Astrocyte of the cerebellum (primary cell): ENCODE measurements around the gene KDM3B.

Source experiments
- DNase-seq: peaks from one replicate; pipeline ENCODE4 v3.0.0-alpha.2; 2011; ENCODE audit warnings: low read depth
- H3K4me3 ChIP-seq: 2 replicates; pipeline ENCODE4 v1.5.1; 2011; ENCODE audit warnings: mild to moderate bottlenecking, low read depth, low read length, moderate library complexity
- in situ Hi-C: cut with HindIII; loops from 2 replicates; pipeline ENCODE4 v1.10.0; 2017; ENCODE audit warnings: low sequenced_read_pairs
- TF ChIP-seq, protein P1 (sequence below): IDR thresholded peaks from 2 replicates; pipeline ENCODE4 v1.5.1; 2012; ENCODE audit warnings: low read length, low read depth, moderate library complexity, mild to moderate bottlenecking; ENCODE audit errors: missing control alignments

The KDM3B gene

DNA sequence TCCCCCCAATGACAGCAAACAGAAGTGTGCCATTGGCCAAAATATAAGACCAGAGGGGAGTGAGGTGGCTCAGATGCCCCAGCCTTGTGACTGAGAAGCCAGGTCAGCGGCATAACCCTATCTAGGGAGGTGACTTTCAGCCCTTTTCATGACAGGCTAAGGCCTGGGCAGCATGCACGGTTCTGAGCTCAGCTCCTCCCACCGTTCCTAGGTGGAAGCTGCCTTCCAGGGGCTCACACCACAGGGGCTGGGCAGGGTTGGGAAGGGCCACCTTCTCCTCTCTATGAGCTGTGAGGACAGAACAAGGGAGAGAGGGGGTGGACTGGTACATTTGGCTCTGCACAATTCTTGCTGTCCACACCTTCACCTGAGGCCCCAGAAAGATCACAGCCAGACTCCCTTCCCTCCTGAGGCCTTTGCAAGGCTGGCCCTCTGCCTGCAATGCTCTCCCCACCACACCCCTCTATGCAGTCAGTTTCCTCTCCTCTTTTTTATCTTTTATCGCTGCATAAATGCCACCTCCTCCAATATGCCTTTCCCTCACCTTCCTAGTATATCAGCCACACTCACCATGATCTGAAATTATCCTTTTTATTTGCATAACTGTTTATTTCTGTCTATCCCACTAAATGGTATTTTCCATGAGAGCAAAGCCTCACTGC is 107.7 kb downstream of the KDM3B start:
- H3K4me3 ChIP-seq: no peak overlapping the region
- DNase-seq: no peak
- TF ChIP-seq, protein P1, sequence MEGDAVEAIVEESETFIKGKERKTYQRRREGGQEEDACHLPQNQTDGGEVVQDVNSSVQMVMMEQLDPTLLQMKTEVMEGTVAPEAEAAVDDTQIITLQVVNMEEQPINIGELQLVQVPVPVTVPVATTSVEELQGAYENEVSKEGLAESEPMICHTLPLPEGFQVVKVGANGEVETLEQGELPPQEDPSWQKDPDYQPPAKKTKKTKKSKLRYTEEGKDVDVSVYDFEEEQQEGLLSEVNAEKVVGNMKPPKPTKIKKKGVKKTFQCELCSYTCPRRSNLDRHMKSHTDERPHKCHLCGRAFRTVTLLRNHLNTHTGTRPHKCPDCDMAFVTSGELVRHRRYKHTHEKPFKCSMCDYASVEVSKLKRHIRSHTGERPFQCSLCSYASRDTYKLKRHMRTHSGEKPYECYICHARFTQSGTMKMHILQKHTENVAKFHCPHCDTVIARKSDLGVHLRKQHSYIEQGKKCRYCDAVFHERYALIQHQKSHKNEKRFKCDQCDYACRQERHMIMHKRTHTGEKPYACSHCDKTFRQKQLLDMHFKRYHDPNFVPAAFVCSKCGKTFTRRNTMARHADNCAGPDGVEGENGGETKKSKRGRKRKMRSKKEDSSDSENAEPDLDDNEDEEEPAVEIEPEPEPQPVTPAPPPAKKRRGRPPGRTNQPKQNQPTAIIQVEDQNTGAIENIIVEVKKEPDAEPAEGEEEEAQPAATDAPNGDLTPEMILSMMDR: no peak
- in situ Hi-C loops: no loop called here

DNA sequence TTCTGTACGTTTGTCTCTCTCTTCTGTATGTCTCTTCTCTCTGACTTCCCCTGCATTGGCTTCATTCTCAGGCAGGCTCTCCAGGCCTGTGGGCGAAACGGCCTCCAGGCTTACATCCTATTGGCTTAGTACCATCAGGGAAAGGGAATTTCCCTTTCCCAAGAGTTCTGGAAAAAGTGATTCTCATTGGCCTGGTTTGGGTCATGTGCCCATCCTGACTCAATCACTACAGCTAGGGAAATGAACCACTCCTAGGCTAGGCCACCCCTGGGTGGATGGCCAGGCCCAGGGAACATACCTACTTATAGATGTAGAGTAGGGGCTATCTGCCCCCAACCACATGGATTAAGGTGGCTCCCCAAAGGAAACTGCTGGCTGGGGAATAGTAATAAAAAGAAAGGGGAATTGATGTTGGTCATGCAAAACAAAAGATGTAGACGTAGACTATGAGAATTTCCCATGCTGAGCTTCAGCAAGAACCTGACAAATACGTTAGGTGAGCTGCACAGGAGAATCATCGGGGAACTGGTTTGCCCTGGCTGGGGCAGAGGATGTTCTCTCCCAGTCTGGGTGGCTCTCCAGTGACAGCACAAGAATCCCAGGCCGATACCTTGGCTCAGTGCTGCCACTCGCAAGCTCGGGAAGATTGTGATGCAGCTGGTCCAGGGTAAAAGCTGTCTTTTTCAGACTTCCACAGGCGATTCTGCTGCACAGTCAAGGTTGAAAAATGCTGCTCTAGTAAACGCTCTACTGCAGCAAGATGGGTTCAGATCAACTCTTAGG is 109.0 kb downstream of the KDM3B start:
- DNase-seq: no peak
- in situ Hi-C loops: no loop called here
- no peak overlapping the region for H3K4me3 ChIP-seq
- TF ChIP-seq, protein P1: no peak

DNA sequence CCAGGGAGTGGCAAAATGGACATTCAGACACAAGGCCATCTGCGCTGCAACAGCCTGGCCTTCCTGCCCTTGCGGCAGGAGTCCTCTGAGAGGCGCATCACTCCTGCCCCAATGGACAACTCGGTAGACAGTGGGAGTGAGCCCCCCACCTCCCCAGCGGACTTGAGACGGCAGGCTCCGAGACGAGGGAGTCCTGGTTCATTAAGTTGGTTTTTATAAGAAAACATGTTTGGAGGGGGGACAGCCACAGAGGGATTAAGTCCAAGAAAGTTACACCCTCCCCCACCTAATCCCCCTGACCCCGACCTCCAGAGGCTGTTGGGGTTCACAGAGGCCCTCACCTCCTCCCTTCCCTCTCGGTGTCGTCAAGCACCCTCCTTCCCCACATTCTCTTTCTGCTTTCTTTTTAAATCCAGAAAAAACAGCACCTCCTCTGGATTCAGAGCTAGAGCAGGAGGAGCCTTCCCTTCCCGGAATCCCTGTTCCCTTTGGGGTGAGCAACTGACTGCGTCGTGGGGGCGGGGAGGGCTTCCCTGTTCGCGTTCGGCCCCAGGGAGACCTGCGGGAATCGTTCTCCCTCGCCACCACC is 111.0 kb downstream of the KDM3B start:
- peak overlapping the region; percentile 74 for H3K4me3 ChIP-seq
- DNase-seq: peak; percentile 60
- in situ Hi-C loops: no loop called here
- TF ChIP-seq, protein P1: no peak

DNA sequence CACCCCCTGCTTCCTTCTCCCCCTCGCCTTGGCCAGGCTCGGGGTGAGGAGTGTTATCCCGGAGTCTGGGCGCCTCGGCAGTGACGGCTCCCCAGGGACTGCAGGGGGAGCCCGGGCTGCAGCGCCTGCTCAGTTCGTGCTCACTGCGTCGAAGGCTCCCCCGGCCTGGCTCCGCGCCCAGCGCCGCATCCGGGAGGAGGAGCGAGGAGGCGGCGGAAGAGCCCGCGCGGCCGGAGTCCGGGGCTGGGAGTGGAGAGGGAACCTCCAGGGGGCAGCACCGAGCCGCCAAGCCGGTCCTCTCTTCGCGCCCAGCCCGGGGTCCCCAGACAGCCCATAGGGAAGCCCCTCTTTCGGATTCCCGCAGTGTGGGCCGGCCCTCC is 111.5 kb downstream of the KDM3B start:
- DNase-seq: peak; percentile 88
- H3K4me3 ChIP-seq: peak overlapping the region; percentile 74
- in situ Hi-C loops: no loop called here
- TF ChIP-seq, protein P1: peak; percentile 80

DNA sequence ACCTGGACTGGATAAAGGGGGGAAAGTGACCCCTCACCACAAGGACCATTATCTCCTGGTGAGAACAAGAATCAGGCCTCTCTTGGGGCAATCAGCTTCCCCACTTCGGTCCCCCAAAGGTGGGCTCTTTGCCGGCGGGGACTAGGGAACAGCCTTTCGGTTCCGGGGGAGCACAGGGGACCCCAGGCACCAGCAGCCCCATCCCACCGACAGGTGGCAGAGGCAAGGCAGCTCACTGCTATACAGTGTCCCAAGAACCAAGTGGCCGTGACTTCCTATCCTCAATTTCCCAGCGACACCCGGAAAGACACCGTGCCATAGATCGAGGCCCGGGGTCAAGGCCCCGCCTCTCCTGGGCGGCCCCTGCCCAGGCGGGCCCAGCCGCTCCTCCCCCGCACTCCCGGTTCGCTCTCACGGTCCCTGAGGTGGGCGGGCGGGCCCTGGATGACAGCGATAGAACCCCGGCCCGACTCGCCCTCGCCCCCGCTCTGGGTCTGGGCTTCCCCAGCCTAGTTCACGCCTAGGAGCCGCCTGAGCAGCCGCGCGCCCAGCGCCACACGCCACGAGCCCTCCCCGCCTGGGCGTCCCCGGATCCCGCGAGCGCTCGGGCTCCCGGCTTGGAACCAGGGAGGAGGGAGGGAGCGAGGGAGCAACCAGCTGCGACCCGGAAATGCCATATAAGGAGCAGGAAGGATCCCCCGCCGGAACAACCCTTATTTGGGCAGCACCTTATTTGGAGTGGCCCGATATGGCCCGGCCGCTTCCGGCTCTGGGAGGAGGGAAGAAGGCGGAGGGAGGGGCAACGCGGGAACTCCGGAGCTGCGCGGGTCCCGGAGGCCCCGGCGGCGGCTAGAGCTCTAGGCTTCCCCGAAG is 112.1 kb downstream of the KDM3B start:
- peak; percentile 98 for DNase-seq
- in situ Hi-C loops: no loop called here
- H3K4me3 ChIP-seq: peak overlapping the region; percentile 74

More for the DNA sequence above, 112.1 kb downstream of the KDM3B start:
- TF ChIP-seq, protein P1: no peak
